H54 (cell line): Measurements from ENCODE around the gene RNH1.
A peak's percentile ranks its signal among the peaks of the same experiment; 100 is the strongest.

ENCODE experiments used
- DNase-seq: peaks from one replicate; pipeline ENCODE4 v3.0.0; 2011; ENCODE audit warnings: low spot score, mixed read lengths; ENCODE audit not compliant: insufficient read length
- FAIRE-seq: peaks from 3 replicates; lab custom pipeline; 2011; peaks lifted over from hg19 to GRCh38; lab: Jason Lieb, UNC
- POLR2A ChIP-seq: IDR thresholded peaks from 2 replicates; pipeline ENCODE4 v1.6.1; 2011; ENCODE audit warnings: low read depth, mild to moderate bottlenecking, low read length

RNH1 gene

DNA sequence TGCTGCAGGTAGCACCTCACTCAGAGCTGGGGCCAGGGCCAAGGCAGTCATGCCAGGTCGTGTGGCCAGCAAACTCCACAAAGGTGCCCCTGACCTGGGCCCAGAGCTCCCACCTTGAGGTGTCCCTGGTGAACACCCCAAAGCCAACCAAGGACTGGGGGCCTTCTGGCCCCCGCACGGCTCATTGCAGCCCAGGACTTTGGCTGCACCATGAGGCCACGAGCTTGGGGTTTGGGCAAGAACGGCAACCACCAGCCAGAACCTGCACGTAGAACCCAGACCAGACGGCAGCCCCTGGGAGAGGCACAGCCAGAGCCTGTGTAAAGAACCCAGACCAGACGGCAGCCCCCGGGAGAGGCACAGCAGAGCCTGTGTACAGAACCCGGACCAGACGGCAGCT lies 38.1 kb upstream of the RNH1 start:
- TF ChIP-seq POLR2A, result no peak
- DNase-seq, result no peak
- no peak for FAIRE-seq

DNA sequence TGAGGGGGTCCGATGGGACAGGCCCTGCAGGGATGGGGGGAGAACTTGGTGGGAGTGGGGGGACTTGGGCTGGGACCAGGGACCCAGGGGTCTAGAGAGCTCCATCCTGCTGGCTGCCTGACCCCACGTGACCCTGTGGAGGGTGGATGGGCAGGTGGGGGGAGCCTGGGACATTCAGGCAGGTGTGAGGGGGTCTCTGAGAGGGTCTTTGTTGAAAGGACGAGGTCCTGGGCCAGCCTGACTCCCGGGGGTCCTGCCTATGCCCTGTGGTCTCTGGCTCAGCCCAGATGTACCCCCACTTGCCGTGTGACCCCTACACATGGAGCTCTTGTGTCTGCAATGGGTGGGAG lies 37.8 kb upstream of the RNH1 start:
- FAIRE-seq (no peak), DNase-seq (no peak)
- no peak for TF ChIP-seq POLR2A

DNA sequence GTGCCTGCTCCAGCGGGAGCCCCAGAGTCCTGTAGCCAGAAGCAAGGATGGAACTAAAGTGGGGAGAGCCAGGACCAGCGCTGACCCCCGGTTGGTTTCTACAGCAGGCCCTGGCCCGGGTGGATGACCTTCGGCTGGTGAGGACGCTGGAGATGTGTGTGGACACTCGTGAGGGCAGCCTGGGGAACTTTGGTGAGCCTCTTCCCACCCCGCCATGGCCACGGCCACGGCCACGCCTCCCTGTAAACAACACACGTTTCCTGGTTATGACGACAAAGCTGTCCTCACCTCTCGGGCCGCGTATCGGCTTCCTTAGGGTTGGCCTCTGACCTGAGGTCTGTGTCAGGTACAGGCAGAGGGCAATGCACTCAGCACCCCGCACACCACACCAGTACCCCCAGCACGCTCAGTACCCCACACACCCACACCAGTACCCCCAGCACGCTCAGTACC lies 34.4 kb upstream of the RNH1 start:
- TF ChIP-seq POLR2A, result no peak
- DNase-seq (no peak), FAIRE-seq (no peak)

DNA sequence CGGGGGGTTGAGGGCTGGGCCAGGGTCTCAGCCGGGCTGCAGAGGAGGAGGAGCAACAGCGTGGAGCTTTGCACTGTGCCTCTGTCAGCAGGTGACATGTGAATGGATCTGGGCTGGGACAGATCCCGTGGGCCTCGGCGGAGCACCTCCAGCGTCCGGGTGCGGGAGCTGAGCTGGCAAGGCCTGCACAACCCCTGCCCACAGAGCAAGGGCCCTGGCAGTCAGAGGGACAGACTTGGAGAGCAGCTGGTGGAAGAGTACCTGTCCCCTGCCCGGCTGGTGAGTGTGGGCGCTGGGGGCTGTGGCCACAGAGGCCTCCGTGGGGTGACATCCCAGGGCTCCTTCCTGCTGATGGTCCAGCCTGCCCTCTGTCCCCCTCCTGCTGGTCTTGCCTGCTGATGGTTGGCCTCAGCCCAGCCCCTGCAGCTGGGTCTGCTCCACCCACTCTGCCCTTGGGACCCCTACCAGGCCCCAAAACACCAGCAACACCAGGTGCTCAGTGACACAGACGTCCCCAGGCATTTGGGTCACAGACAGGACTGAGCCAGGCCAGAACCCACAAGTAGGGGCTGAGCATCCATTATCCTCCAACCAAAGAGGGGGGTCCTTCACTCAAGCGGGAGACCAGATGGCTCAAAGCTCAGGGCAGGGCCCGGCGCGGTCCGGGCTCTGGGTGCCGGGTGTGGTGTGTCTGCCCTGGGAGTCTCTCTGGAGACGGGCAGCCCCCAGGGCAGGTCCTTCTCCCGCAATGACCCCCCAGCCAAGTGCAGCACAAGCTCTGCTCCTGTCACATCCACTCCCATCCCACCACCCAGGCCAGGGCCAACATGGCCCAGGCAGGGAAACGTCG lies 33.8 kb upstream of the RNH1 start:
- FAIRE-seq (no peak), DNase-seq (no peak)
- no peak for TF ChIP-seq POLR2A

DNA sequence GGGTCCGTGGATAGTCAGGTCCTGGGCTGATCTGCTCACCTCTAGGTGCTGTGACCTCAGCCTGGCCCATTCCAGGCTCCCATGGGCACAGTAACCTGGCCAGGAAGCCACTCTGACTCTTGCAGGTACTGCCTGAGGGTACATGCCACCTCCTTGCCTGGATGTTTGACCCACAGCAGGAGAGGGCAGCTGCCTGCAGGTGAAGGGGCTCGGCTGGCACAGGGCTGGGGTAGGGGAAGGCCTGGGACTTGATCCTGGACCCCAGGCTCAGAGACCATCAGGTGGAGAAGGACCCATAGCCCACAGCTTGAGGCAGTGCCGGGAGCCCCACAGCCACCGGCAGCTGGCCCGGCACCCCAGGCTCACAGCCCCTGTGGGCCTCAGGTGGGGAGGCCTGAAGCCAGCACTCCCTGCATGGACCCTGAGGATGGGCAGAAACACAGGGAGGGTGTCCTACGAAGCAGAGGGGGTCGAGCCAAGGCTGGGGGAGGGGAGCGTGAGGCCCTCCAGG lies 33.0 kb upstream of the RNH1 start:
- FAIRE-seq, result no peak

DNA sequence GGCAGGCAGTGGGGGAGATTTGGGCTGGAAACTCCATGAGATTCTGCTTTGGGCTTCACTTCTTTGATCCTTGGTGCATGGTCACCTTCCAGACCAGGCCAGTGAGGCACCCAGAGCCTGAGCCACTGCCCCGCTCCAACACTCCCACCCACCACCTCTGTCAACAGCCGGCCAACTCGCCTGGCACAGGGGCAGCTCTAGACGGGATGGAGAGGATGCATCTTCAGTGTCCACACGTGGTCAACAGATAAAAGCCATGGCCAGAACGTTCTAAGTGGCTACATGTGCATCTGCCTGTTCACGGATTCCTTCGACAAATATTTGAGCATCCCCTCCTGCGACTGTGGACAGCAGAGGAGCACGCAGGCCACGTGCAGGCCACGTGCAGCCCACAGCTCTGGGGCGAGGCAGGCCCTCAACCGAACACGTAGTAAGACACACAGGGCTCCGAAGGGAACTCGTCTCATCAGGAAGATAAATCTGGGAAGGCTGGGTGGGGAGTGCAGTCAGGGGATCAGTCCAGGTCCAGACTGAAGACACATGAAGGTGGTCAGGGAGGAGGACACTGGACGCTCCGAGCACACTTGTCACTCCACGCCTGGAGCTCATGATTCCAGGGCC lies 31.5 kb upstream of the RNH1 start:
- no peak for TF ChIP-seq POLR2A
- FAIRE-seq (no peak), DNase-seq (no peak)

More for the DNA sequence above, 33.0 kb upstream of the RNH1 start:
- no peak for DNase-seq
- TF ChIP-seq POLR2A, result no peak

DNA sequence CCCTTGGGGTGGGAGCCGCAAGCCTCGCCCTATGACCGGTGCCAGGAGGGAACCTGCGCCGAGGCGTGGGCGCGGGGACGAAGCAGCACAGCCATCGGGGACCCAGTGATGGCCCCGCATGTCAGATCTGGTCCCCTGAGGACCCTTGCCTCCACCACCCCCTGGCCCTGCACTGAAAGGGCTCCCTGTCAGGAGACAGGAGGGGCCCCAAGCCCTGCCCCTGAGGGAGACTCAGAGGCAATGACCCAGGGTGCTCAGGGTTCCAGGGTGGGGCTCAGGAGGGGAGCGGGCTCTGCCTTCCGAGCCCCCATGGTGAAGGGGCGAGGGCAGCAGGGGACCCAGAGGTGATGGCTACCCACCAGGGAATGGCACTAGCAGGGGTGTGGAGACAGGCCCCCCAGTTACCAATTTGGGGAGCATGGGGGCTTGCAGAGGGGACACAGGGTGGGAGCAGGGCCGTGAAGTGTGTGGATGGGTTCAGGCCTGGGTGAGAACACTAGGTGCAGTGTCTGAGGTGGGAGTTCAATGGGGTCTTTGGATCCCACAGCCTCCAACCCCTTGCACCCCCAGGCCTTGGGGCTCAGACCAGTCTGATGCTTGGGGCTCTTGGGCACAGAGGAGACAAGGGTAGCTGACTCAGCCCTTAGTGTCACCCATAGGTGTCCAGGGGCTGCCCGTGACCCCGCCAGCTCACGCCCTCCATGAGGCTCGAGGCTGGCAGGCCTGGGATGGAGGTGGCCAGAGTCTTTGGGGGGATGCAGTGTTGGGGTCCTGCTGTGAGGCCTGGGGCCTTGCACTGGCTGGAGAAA lies 30.8 kb upstream of the RNH1 start:
- FAIRE-seq (no peak), DNase-seq (no peak)
- no peak for TF ChIP-seq POLR2A

DNA sequence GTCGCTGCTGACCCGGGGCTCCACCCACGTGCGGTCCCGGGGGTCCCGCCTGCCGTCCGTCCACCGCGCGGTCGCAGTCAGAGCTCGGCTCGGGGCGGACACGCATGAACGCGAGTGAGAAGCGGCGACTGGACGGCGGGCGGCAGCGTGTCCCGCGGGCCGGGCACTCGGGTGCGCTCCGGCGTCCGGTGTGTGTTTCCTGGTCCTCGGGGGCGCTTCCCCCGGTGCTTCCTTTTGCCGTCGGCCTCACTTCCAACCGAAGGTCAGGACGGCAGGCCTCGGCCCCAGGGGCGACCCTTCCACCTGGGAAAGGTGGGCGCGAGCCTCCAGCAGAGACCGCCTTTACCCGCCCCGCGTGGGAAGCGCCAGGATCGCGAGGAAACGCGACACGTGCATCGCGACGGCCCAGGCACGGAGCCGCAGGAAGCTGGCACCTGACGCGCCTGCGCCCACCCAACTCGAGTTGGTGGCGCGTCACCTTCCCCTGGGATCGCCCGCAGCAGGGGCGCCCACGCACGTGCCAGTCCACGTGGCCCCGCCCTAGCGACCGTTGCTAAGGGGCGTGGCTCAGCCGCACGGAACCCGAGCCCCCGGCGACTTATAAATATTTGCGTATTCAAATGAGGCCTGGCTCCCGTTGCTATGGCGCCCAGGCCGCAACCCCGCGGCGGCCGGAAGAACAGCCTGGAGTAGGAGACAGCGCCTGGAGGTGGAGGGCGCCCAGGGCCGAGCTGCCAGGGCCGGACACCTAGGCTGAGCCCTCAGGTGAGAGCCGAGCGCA lies 30.0 kb upstream of the RNH1 start, which contains the start of gene LRRC56:
Gene LRRC56, plus strand, starts transcription at position 687 of the 781 bp plus-strand sequence. CDS start 3,158 bp downstream, outside the sequence.
- FAIRE-seq, result no peak
- DNase-seq, result no peak
- no peak for TF ChIP-seq POLR2A

DNA sequence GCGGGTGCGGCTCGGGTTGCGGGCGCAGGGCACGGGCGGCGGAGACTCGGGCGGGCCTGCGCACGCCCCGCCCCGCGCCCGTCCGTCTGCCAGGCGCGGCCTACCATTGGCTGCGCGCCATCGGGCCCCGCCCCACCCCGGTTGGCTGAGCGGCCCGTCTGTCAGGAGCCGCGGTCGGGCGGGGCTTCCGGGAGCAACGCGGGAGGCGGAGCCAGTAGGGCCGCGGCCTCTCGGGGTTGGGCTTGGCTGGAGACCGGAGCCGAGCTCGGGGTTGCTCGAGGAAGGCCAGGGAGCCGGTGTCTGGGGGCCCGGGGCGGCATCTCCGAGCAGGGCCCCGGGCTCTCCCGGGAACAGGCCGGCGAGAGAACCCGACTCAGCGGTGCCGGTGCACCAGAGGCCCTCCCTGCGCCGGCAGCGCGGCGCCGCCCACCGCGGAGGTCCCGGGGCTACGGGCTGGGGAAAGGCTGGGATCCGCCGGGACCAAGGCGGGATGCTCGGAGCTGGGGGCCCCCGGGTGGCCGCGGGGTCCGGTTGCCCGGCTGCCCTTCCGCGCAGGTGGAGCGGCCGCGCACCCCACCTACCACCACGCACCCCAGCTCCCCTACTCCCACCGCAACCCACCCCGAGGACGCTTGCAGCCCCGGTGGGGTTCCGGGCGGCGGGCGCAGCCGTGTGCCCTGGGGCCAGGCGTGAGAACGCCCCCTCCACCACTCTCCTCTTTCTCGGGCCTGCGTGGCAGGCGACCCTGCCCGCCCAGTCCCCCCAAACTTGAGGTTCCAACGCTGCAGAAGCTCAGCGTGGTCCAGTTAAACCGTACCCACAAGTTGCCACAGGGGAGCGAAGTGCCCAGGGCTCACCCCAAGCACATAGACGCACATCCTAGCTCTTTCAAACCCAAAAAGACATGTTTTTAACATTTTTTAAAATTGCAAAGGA lies 28.7 kb upstream of the RNH1 start, which contains the start of gene HRAS:
Gene HRAS, minus strand, starts transcription at position 58 of the 936 bp plus-strand sequence.
- DNase-seq, result peak; percentile 100
- no peak for FAIRE-seq
- TF ChIP-seq POLR2A, result peak; percentile 75

DNA sequence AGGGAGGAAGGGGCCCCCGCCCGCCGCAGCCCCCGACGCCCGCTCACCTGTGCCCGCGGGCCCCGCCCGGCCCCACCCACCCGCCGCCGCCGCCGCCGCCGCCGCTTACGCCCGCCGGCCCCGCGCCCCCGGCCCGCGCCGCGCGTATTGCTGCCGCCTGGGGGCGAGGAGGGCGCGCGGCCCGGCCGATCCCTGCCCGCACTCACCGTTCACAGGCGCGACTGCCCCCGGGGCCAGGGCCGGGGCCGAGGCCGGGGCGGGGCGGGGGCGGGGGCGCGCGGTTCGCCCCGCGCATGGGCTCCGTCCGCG lies 28.1 kb upstream of the RNH1 start:
- DNase-seq, result no peak
- TF ChIP-seq POLR2A, result no peak
- no peak for FAIRE-seq

DNA sequence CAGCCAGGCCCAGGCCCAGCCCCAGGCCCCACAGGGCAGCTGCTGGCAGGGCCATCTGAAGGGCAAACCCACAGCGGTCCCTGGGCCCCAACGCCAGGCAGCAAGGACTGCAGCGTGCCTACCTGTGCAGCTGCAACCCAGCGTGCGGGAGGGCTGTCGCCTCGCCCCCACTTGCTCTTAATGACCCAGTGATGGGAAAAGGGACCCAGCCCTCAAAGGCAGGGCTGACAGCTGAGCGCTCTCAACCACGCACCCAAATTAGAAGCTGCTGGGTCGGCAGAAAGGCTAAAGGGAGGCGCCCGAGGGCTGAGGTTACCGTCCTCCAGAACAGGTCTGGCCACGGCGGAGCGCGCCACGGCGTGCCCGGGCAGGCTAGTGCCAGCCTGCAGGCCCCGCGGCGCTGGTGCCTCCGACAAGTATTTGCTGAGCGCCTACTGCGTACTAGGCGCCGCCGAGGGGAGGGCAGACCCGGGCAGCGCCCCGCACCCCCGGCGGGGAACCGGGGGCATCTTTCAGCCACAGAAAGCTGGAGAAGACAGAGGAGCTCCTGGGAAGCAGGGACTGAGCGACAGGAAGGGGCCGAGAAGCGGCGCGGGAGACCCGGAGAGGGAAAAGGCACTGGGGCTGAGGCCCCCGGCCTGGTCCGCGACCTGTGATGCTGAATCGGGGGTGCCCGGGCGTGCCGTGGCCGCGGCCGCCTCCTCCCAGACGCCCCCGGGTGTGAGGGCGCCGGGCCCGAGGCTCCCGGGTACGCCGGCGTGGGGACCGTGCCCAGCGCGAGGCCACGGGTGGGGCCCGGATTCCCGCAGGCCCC lies 27.6 kb upstream of the RNH1 start:
- no peak for FAIRE-seq
- 0 out of 2 replicates have a peak, but pooled peaks have one; percentile 13 for TF ChIP-seq POLR2A
- DNase-seq, result no peak
